Calu3 (cell line): ENCODE results near the gene SLC25A43. TPM values are rescaled to one million over a fixed set of nuclear protein-coding genes. Genes with fewer than 3 reads are reported as not detected.

Experiments
- BruUV-seq: library from RNA; stranded (reverse); fragments of 400-500 nt; replicated peaks from 2 replicates; lab custom pipeline; 2021; lab: Mats Ljungman, UMichigan
- CTCF ChIA-PET: fragments of 300-600 bp; sonication (Branson Sonifier 250); formaldehyde crosslinking; loops from one replicate; lab custom pipeline; 2022; ENCODE audit warnings: antibody characterized with exemption; lab: Charles Lee
- DNase-seq: peaks from one replicate; pipeline ENCODE4 v3.0.0; 2022
- H3K27ac Mint-ChIP-seq: one replicate; pipeline ENCODE4 v1.8.0; 2022; ENCODE audit warnings: mixed read lengths; ENCODE audit not compliant: unreplicated experiment
- H3K27me3 Mint-ChIP-seq: one replicate; pipeline ENCODE4 v1.8.0; 2022; ENCODE audit warnings: mixed read lengths; ENCODE audit not compliant: unreplicated experiment
- H3K36me3 Mint-ChIP-seq: one replicate; pipeline ENCODE4 v1.8.0; 2022; ENCODE audit warnings: mild to moderate bottlenecking, moderate library complexity, mixed read lengths; ENCODE audit not compliant: insufficient read depth, unreplicated experiment
- H3K4me1 Mint-ChIP-seq: one replicate; pipeline ENCODE4 v1.8.0; 2022; ENCODE audit warnings: mild to moderate bottlenecking, low read depth, mixed read lengths; ENCODE audit not compliant: unreplicated experiment
- H3K4me3 Mint-ChIP-seq: one replicate; pipeline ENCODE4 v1.8.0; 2022; ENCODE audit warnings: mild to moderate bottlenecking, low read depth, moderate library complexity, mixed read lengths; ENCODE audit not compliant: unreplicated experiment
- H3K9me3 Mint-ChIP-seq: one replicate; pipeline ENCODE4 v1.8.0; 2022; ENCODE audit warnings: low read depth, mixed read lengths; ENCODE audit not compliant: unreplicated experiment
- CTCF ChIP-seq: fragments of 200-600 bp; IDR thresholded peaks from one replicate; pipeline ENCODE4 v1.8.0; 2022; ENCODE audit warnings: antibody characterized with exemption; ENCODE audit not compliant: unreplicated experiment
- intact Hi-C: fragments of 100-400 bp; cut with micrococcal nuclease; formaldehyde crosslinking; loops from one replicate; pipeline ENCODE4 v1.10.0; 2022; ENCODE audit not compliant: unreplicated experiment
- total RNA-seq: library from RNA; stranded (reverse); gene quantifications from 2 replicates; pipeline ENCODE4 v1.2.3, GENCODE V29; 2022

The SLC25A43 gene
- total RNA-seq, 1 experiment from 2014 or later: 15.5 TPM

- no peak for DNase-seq
- no peak for TF ChIP-seq CTCF
- Mint-ChIP-seq H3K27ac (peak overlapping the region; percentile 22), H3K9me3 (no peaks in the 10 kb centered on the region), H3K4me1 (peaks cover 12% of the 10 kb centered on the region), H3K27me3 (no peaks in the 10 kb centered on the region), H3K4me3 (no peak overlapping the region), H3K36me3 (peaks cover 6% of the 10 kb centered on the region)
- CTCF ChIA-PET: no interaction called here
- TSS peak; percentile 17 for BruUV-seq
- intact Hi-C loops: no loop called here
These were observed 2.4 kb downstream of the SLC25A43 start for GRCh38 chrX:119401569-119401968.

- no peak for DNase-seq
- intact Hi-C loops: no loop called here
- Mint-ChIP-seq H3K4me1 (peaks cover 12% of the 10 kb centered on the region), H3K27ac (no peak overlapping the region), H3K9me3 (no peaks in the 10 kb centered on the region), H3K27me3 (no peaks in the 10 kb centered on the region), H3K4me3 (no peak overlapping the region), H3K36me3 (peaks cover 6% of the 10 kb centered on the region)
- BruUV-seq: no TSS peak
- CTCF ChIA-PET: no interaction called here
- no peak for TF ChIP-seq CTCF
These were observed 3.5 kb downstream of the SLC25A43 start for GRCh38 chrX:119402588-119402987.

- Mint-ChIP-seq H3K9me3 (no peaks in the 10 kb centered on the region), H3K27ac (no peak overlapping the region)
- CTCF ChIA-PET: no interaction called here
These were observed 7.6 kb downstream of the SLC25A43 start for GRCh38 chrX:119406776-119407175.

GRCh38 chrX:119407681-119408080 lies 8.5 kb downstream of the SLC25A43 start:
- peaks cover 16% of the 10 kb centered on the region for H3K4me1 Mint-ChIP-seq
- no TSS peak for BruUV-seq
- no peak for TF ChIP-seq CTCF
- CTCF ChIA-PET: interaction anchor here (0.5 kb wide), 1 partner anchor 455 kb away, joined by 3 read pairs; no protein-coding TSS in a partner anchor
- H3K27me3 Mint-ChIP-seq: no peaks in the 10 kb centered on the region
- H3K36me3 Mint-ChIP-seq: peaks cover 14% of the 10 kb centered on the region
- no peak for DNase-seq
- H3K27ac Mint-ChIP-seq: no peak overlapping the region
- H3K9me3 Mint-ChIP-seq: no peaks in the 10 kb centered on the region
- H3K4me3 Mint-ChIP-seq: no peak overlapping the region
- intact Hi-C loops: no loop called here

More at GRCh38 chrX:119406776-119407175, 7.6 kb downstream of the SLC25A43 start:
- intact Hi-C loops: no loop called here
- TF ChIP-seq CTCF: no peak
- no peaks in the 10 kb centered on the region for H3K27me3 Mint-ChIP-seq
- no peak for DNase-seq
- peaks cover 14% of the 10 kb centered on the region for H3K36me3 Mint-ChIP-seq
- BruUV-seq: no TSS peak
- no peak overlapping the region for H3K4me3 Mint-ChIP-seq
- peaks cover 18% of the 10 kb centered on the region for H3K4me1 Mint-ChIP-seq
